ENCODE measurements around the gene PEX11A. TPM values are rescaled to one million over a fixed set of nuclear protein-coding genes. Genes with fewer than 3 reads are reported as not detected.
"Not testable (repeated sequence)": the region's sequence is repeated elsewhere in the genome, so short reads cannot be mapped to it uniquely, and the experiment has no call there.

Gene PEX11A, protein sequence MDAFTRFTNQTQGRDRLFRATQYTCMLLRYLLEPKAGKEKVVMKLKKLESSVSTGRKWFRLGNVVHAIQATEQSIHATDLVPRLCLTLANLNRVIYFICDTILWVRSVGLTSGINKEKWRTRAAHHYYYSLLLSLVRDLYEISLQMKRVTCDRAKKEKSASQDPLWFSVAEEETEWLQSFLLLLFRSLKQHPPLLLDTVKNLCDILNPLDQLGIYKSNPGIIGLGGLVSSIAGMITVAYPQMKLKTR
- total RNA-seq, result 12.6 TPM

DNA sequence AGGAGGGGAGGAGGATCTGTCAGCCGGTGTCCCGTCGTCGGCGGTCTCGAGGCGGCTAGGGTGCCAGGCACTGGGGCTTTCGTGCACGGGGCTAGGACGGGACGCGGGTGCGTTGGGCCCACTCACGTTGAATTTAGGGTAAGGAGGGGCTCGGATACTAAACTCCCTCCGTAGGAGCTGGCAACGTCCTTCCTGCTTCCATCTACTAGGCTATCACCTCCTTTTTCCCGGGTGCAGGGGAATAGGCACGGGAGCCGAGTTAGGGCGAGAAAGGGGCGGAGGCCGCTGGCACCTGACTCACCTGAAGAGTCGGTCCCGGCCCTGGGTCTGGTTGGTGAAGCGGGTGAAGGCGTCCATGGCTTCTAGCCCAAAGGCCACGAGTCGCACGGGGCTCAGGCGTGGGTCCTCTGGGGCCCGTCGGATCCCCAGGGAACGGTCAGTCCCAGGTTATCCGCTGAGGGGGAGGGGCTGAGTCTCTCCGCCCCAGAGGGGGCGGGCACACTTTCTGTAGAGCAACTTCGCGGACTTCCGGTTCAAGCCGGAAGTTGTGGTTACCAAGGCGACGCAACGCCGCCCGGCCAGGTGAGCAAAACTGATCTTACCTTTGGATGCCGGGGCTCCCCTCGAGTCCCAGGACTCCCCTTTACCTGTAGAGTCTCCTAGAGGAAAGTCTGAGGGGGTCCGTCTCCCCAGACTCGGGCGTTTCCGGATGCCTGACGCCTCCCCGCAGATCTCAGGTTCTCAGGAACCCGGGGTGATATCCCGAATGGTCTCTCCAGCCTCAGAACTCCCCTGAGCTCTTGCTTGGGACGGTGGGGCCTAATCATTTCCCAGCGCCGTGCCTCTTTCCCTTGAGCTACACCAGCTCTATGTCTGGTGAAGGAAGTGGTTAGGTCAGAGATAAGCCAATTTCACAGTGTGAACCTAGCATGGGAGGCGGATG, at the start of gene PEX11A, which contains the start of gene WDR93:
TSS of gene PEX11A (minus strand) at position 479 of the 943 bp plus-strand sequence. CDS start at position 357, 122 bp downstream.
TSS of gene WDR93 (plus strand) at position 536 of the 943 bp plus-strand sequence. CDS start 10,936 bp downstream, outside the sequence.
- no peak for FAIRE-seq
- peak in 1 of 2 donors; percentile 82 for DNase-seq (ENCODE audit: low spot score in 2 of 2)

DNA sequence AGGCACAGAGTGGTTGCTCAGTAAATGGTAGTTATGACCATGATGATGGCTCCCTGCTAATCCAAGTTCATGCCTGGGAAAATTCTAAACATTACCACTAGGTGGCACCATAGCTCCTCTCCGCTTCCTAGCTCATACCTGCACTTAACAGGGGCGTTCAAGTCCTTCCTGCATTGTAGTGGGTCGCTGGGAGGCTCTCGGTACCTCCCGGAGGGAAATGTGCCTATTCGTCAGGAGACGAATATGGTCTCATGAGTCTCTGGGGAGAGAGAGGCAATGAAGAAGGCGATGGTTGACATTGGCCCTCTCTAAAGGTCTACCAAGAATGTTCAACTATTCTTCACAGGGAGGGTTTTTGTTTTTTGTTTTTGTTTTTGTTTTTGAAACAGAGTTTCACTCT, 49.6 kb upstream of the PEX11A start:
- FAIRE-seq, result no peak
- DNase-seq (ENCODE audit: low spot score in 2 of 2), result peak in 1 of 2 donors; percentile 74

DNA sequence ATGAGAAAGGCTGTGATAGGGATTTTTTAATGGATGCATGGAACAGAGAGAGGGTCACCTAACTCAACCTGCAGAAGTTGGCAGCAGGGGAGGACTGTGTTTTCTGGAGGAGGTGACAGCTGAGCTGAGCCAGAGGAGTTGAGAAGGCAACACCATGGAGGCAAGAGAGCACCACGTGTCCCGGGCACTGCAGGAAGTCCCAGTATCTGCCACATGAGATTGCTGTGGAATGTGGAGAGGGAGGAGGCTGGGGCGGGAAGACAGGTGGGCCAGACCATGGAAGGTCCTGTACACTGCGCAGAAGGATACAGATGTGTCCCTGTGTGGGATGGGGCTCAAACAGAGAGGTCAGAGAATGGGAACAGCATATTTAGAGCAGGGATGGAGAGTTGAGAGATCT, 45.2 kb upstream of the PEX11A start:
- FAIRE-seq, result no peak
- no peak for DNase-seq (ENCODE audit: low spot score in 2 of 2)

DNA sequence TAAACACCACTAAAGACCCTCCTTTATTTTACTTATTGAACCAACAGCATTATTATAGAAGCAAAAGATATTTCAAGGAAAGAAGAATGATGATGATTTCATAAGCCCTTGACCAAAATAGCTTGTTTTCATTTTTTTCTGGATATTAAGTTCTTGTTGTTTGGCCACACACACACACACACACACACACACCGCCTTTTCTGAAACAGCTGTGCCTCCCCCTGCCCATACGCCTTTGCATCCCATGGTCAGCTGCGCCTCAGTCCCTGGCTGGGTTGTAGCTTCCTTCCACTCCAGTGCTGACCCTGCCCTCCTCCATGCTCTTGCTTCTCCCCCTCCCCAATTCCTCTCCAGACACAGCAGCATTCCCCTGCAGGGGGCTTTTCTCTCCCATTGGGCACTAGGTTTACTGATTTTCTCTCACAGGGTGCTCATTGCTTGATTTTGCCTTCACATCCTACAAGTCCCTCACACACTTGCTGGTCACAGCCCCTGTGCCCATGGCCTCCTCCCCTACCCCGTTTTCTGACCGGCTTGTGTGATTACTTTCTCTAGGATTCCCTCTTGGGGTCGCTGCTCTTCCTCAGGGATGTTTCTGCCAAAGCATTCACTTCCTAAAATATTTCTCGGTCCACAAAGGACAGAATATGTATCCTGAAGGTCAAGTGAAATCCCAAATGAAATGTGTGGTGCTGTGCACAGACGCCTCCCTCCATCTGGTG, 42.1 kb upstream of the PEX11A start:
- no peak for DNase-seq (ENCODE audit: low spot score in 2 of 2)
- no peak for FAIRE-seq

DNA sequence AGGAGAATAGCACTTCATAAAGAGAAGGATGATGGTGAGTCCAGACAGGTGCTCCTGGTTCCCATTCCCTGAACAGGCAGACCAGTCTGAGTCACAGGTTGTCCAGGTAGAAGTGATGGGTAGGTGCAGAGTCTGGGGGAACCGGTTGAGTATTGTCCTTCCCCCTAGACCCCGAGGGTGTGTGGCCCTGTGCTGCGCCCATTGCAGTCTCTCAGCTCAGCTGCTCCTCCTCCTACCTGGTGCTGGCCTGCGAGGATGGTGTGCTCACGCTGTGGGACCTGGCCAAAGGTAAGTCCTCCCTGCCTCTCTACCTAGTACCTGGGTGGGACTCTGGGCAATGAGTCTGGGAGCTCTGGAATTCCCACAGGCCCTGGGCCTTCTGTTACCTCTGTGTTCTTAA, 40.7 kb upstream of the PEX11A start:
- FAIRE-seq (no peak), DNase-seq (ENCODE audit: low spot score in 2 of 2) (no peak)

DNA sequence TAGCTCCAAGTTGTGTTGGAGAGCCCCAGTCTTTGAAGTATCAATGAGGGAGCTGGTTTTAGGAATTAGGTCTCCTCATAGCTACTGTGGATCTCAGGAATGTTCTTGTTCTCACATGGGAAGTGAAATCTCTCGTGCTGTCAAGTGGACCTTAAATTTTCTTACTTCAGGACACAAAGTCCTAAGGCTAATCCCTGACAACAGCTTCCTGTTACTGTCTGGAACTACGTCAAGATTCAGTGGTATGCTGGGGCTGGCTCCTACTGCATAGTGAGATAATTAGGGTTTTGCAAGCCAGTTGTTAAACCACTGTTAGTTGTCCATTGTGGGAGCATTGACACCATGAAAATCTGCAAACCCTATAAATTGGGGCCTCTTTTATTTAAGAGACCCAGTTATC, 37.7 kb upstream of the PEX11A start:
- FAIRE-seq (no peak), DNase-seq (ENCODE audit: low spot score in 2 of 2) (no peak)

DNA sequence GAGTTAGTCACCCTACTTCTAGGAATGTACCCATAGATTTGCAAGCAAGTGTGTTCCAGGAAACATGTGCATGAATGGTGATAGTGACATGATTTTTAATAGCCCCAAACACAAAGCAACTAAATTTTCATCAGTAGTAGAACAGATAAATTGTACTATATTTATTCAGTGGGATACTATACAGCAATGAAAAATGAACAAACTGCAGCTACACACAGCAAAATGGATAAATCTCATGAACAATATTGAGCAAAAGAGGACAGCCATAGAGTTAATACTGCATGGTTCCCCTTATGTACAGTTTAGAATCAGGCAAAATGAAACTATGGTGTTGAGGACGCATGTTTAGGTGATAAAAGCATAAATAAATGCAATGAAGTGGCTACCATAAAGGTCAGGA, 34.5 kb upstream of the PEX11A start:
- no peak for FAIRE-seq
- no peak for DNase-seq (ENCODE audit: low spot score in 2 of 2)

DNA sequence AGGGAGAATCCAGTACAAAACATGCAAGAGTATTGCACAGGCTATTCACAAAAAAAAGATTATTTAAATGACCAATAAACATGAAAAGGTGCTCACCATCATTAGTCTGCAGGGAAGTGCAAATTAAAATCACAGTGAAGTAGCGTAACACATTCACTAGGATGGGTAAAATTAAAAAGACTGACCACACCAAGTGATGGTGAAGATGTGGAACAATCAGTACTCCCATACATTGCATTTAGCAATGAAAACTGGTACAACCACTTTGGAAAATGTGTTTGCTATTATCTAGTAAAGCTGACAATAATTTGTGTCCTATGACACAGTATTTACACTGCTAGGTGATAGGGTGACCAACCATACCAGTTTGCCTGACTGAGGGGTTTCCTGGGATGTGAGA, 34.1 kb upstream of the PEX11A start:
- no peak for FAIRE-seq

DNA sequence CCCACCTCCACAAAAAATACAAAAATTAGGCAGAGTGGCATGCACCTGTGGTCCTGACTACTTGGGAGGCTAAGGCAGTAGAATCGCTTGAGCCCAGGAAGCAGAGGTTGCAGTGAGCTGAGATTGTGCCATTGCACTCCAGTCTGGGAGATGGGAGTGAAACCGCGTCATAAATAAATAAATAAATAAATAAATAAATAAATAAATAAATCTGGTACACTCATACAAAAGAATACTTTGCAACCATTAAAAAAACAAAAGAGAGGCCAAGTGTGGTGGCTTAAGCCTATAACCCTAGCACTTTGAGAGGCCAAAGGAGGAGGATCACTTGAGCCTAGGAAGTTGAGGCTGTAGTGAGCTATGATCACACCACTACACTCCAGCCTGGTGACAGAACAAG, 32.5 kb upstream of the PEX11A start:
- FAIRE-seq, result no peak
- no peak for DNase-seq (ENCODE audit: low spot score in 2 of 2)

More for the DNA sequence above, 34.1 kb upstream of the PEX11A start:
- DNase-seq (ENCODE audit: low spot score in 2 of 2), result no peak

DNA sequence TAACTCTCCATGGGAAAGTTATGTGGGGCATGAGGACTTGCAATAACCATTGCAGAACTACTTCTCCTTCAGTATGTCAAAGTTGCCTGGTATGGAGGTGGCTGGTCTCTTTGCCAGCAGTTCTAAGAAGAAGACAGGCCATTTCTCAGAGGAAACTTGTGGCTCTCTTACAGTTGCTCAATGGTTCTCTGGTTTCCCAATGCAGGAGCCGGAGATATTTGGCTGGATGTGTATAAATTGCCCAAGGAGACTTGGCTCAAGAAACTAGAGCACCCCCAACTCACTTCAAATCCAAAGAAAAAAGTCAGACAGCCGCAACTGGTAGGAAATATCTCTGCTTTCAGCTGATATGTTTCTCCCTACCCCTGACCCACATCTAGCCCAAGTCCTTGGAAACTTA, 24.2 kb upstream of the PEX11A start:
- FAIRE-seq (no peak), DNase-seq (ENCODE audit: low spot score in 2 of 2) (no peak)

DNA sequence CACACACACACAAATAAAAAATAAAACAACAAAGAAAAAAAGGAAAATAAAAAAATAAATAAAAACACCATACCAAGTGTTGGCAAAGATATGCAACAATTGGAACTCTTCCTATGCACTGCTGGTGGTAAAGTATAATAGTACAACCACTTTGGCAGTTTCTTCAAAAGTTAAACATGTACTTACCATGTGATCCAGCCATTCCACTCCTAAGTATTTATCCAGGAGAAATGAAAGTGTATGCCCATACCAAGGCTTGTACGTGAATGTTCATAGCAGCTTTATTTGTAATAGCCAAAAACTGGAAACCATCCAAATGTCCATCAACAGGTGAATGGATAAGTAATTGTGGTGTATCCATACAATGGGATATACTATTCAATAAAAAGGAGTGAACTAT, 17.0 kb upstream of the PEX11A start:
- FAIRE-seq (no peak), DNase-seq (ENCODE audit: low spot score in 2 of 2) (no peak)

DNA sequence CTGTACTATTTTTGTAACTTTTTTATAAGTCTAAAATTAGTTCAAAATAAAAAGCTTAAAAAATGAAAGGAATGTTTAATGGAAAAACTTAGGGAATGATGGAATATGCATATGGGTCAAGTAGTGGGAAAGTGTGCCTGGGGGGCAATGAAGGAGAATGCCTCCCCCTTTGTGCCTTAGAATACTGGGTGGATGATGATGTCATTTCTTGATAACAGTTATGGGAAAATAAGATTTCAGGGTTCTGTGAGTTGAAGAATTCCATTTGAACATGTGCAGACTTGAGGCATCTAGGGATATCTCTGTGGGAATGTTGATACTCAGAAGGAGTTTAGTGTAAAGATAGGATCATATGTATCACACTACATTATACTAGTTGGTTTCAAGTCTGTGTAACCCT, 13.9 kb upstream of the PEX11A start:
- DNase-seq (ENCODE audit: low spot score in 2 of 2), result no peak
- no peak for FAIRE-seq

DNA sequence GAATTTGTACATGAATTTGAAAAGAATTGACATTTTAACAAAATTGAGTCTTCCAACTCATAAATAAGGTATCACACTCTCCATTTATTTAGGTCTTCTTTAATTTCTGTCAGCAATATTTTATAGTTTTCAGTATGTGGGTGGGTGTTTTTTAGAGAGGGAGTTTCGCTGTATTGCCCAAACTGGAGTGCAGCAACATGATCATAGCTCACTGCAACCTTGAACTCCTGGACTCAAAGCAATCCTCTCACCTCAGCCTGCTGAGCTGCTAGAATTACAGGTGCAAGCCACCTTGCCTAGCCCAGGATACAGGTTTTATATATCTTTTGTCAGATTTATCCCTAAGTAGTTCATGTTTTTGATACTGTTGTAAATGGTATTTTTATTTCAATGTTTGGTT, 4.6 kb upstream of the PEX11A start:
- no peak for DNase-seq (ENCODE audit: low spot score in 2 of 2)
- FAIRE-seq, result no peak

DNA sequence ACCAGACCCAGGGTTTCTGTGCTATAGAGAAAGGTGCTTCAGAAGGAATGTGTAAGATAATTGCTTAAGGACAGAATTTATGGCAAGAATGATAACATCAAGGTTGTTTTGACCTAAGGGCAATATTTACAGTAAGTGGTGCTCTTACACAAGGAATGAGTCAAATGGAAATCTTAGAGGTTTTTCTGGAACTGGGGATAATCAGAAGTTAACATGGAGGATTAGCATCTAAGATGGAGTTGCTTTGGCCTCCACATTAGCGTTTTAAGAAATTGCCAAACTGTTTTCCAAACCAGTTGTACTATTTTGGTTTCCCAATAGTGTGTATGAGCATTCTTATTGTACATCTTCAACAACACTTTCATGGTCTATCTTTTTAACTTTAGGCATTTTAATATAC, 3.1 kb upstream of the PEX11A start:
- no peak for FAIRE-seq

DNA sequence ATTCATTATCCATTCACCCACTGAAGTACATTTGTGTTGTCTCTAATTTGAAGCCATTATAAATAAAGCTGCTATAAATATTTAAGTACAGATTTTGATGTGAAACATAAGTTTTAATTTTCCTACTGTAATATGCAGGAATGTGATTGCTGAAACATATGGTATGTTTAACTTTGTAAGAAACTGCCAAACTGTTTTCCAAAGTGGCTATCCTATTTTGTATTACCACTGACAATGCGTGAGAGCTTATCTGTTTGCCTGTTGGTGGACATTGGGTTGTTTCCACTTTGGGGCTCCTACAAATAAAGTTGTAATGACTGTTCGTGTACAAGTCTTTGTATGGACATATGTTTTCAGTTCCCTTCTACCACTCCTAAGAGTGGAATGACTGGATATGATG, 2.5 kb upstream of the PEX11A start:
- no peak for FAIRE-seq

More for the DNA sequence above, 3.1 kb upstream of the PEX11A start:
- DNase-seq (ENCODE audit: low spot score in 2 of 2), result no peak

DNA sequence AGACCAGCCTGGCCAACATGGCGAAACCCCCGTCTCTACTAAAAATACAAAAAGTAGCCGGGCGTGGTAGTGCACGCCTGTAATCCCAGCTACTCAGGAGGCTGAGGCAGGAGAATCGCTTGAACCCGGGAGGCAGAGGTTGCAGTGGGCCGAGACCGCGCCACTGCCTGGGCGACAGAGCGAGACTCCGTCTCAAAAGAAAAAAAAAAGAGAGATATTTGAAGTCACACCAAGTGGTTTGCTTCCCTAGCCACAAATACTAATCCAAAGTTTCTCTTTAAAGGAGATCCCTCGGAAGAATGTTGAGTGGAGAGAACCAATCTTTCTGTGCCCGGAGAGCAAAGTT, 651 bp downstream of the PEX11A start:
- not testable (repeated sequence) for FAIRE-seq; DNase-seq (ENCODE audit: low spot score in 2 of 2)

More for the DNA sequence above, 2.5 kb upstream of the PEX11A start:
- DNase-seq (ENCODE audit: low spot score in 2 of 2), result no peak

DNA sequence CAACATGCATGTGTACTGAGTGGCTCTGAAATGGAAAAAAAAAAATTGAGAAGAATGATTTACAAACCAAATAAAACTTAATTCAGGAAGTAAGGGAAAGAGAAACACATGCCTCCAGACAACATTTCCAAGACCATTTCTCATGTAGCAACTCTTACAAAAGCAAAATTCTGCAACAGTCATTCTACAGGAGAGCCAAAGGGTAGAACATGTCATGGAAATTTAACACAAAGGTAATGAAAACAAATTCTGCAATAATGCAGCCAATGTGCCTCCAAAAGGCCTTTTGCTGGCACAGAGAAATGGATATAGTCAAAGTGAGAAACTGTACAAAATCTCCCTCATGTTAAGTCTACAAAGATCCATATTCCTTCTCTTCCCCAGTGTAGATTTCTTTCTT, 4.0 kb downstream of the PEX11A start:
- DNase-seq (ENCODE audit: low spot score in 2 of 2), result no peak
- FAIRE-seq, result no peak

DNA sequence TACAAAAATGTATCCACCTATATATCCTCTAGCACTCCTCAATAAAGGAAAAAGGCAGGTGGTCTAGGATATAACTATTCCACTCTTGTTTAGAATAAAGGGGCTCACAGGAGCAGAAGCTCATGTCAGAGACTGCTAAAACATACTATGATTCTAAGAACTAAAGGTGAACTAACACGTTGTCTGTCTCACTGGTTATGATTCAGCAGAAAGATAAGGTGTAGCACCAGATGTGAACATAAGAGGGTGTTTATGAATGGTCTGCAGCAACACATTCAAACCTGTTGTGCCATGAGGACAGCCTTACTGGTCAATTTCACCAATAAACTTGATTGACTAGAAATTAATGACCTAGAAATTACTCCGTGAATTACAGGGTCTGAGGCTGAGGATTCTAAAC, 4.6 kb downstream of the PEX11A start:
- DNase-seq (ENCODE audit: low spot score in 2 of 2) (no peak), FAIRE-seq (no peak)

DNA sequence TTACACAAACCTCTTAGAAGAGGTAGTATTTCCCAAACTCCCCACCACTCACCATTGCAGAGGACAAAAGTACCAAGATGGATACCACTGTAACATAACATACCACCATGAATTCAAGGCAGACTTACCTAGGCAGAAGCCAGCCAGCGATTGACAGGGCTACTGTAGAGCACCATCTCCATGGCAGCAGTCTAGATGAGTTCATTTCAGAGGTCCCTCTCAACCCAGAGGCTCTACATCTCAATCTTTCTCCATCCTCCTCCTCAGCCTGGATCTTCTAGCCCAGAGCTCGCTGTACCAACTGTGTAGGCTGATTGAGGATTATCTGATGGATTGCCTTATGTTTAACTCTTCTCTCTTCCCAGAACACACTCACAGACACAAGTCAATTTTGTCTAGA, 9.4 kb downstream of the PEX11A start:
- DNase-seq (ENCODE audit: low spot score in 2 of 2), result no peak
- no peak for FAIRE-seq

DNA sequence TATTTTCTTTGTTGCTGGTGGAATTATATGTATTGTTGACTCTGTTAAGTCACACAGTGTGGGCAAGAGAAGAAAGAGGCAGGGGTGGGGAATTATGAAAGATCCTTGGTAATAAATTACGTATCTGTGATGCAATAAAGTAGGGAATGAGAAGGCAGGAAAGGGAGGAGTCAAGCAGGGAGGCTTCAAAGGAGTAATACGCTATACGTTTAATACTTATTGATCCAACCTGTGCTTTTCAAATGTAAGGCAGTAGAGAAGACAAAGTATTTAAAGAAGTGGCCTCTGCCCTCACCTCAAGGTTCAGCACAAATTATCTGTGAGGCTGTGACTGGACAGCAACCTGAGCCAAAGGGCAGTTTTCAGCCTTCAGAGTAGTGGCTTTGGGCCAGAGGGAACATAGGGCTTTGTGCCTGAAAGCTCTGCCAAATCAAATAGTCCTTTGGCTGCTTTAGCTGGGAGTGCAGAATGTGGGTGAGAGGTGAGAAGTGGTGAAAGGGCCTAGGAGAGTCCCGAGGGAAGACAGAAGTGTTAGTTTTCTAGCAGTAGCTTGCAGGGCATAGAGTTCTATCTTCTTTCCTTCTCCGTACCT, 10.2 kb downstream of the PEX11A start:
- no peak for DNase-seq (ENCODE audit: low spot score in 2 of 2)
- FAIRE-seq, result no peak

DNA sequence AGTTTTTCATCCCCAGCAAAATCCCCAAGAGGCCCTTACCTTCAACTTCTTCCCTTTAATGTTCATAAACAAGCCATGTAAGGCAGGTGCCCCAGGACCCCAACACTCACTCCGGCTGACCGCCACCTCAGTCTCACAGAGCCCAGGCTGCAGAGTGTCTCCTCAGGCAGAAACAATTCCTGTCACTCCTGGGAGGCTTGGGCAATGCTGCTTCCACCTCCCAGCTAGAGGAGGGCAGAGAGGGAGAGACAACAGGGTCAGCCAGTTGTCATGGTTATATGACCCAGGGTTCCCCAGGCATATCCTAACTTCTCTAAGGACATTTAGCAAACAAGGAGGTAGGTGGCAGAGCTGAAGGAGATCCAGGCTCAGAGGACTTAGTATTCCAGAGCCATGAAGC, 11.3 kb downstream of the PEX11A start, which contains the start of gene PLIN1:
TSS of gene PLIN1 (minus strand) at position 156 of the 400 bp plus-strand sequence. CDS start 1,878 bp downstream, outside the sequence.
- DNase-seq (ENCODE audit: low spot score in 2 of 2) (no peak), FAIRE-seq (no peak)

Measured in frontal cortex (tissue), 4 donors.